HG02943 (cell line): ENCODE data around the gene SLX4.
"Not testable (repeated sequence)": the region's sequence is repeated elsewhere in the genome, so short reads cannot be mapped to it uniquely, and the experiment has no call there.

Source experiments
- ATAC-seq: cut with Tn5 transposase; IDR thresholded peaks from one replicate; pipeline ENCODE4 v1.9.1; 2021; ENCODE audit warnings: mild to moderate bottlenecking, low read depth, moderate library complexity; ENCODE audit not compliant: unreplicated experiment

SLX4 gene

GRCh38 chr16:3642397-3643094, 31.1 kb upstream of the SLX4 start:
- ATAC-seq, result no peak

GRCh38 chr16:3641801-3642396, 30.5 kb upstream of the SLX4 start:
- no peak for ATAC-seq

- no peak for ATAC-seq
Observed at GRCh38 chr16:3640632-3641501, 29.5 kb upstream of the SLX4 start.

GRCh38 chr16:3640207-3640606, 28.8 kb upstream of the SLX4 start:
- no peak for ATAC-seq

GRCh38 chr16:3638916-3639644, 27.7 kb upstream of the SLX4 start:
- no peak for ATAC-seq

- ATAC-seq, result no peak
Observed at GRCh38 chr16:3637371-3637923, 26.0 kb upstream of the SLX4 start.

GRCh38 chr16:3625911-3626732, 14.7 kb upstream of the SLX4 start:
- no peak for ATAC-seq

- ATAC-seq, result no peak
Observed at GRCh38 chr16:3625331-3625730, 13.9 kb upstream of the SLX4 start.

GRCh38 chr16:3623642-3624041, 12.2 kb upstream of the SLX4 start:
- ATAC-seq, result no peak

- ATAC-seq, result no peak
Observed at GRCh38 chr16:3618769-3619141, 7.3 kb upstream of the SLX4 start.

GRCh38 chr16:3612510-3613466, 1.4 kb upstream of the SLX4 start:
- no peak for ATAC-seq

GRCh38 chr16:3610698-3611145, 684 bp downstream of the SLX4 start:
- no peak for ATAC-seq

GRCh38 chr16:3609895-3610697, 1.3 kb downstream of the SLX4 start:
- ATAC-seq, result no peak

- not testable (repeated sequence) for ATAC-seq
Observed at GRCh38 chr16:3608976-3609375, 2.4 kb downstream of the SLX4 start.

GRCh38 chr16:3608069-3608468, 3.3 kb downstream of the SLX4 start:
- ATAC-seq, result no peak

- ATAC-seq, result no peak
Observed at GRCh38 chr16:3607634-3608033, 3.8 kb downstream of the SLX4 start.

GRCh38 chr16:3607161-3607560, 4.2 kb downstream of the SLX4 start:
- ATAC-seq, result no peak

GRCh38 chr16:3606441-3606840, 5.0 kb downstream of the SLX4 start:
- no peak for ATAC-seq
